ENCODE results near the gene TPM2. TPM values are rescaled to one million over a fixed set of nuclear protein-coding genes. Genes with fewer than 3 reads are reported as not detected.
"Not testable (repeated sequence)": the region's sequence is repeated elsewhere in the genome, so short reads cannot be mapped to it uniquely, and the experiment has no call there.

The TPM2 gene
- total RNA-seq, 1 donor from 2014 or later = 2,023 TPM

- no peaks in the 10 kb centered on the region for H3K27me3 Mint-ChIP-seq (ENCODE audit: low read depth)
- no peak for DNase-seq (ENCODE audit: low spot score)
- H3K9me3 Mint-ChIP-seq (ENCODE audit: low read depth) = no peaks in the 10 kb centered on the region
- H3K27ac Mint-ChIP-seq (ENCODE audit: unreplicated experiment) = no peak overlapping the region
- H3K4me1 Mint-ChIP-seq (ENCODE audit: low read depth) = peaks cover 22% of the 10 kb centered on the region
- TF ChIP-seq, protein P1, sequence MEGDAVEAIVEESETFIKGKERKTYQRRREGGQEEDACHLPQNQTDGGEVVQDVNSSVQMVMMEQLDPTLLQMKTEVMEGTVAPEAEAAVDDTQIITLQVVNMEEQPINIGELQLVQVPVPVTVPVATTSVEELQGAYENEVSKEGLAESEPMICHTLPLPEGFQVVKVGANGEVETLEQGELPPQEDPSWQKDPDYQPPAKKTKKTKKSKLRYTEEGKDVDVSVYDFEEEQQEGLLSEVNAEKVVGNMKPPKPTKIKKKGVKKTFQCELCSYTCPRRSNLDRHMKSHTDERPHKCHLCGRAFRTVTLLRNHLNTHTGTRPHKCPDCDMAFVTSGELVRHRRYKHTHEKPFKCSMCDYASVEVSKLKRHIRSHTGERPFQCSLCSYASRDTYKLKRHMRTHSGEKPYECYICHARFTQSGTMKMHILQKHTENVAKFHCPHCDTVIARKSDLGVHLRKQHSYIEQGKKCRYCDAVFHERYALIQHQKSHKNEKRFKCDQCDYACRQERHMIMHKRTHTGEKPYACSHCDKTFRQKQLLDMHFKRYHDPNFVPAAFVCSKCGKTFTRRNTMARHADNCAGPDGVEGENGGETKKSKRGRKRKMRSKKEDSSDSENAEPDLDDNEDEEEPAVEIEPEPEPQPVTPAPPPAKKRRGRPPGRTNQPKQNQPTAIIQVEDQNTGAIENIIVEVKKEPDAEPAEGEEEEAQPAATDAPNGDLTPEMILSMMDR (IDR thresholded peaks at IDR 0.05) = no peak
- H3K36me3 Mint-ChIP-seq (ENCODE audit: low read depth) = no peaks in the 10 kb centered on the region
- no peak overlapping the region for H3K4me3 Mint-ChIP-seq (ENCODE audit: unreplicated experiment)
Measured at GRCh38 chr9:35649431-35650340, 40.0 kb downstream of the TPM2 start.

- no peaks in the 10 kb centered on the region for H3K9me3 Mint-ChIP-seq (ENCODE audit: low read depth)
- H3K4me1 Mint-ChIP-seq (ENCODE audit: low read depth) = peaks cover 22% of the 10 kb centered on the region
- no peaks in the 10 kb centered on the region for H3K36me3 Mint-ChIP-seq (ENCODE audit: low read depth)
- H3K27me3 Mint-ChIP-seq (ENCODE audit: low read depth) = no peaks in the 10 kb centered on the region
- H3K27ac Mint-ChIP-seq (ENCODE audit: unreplicated experiment) = peak overlapping the region; percentile 87
- TF ChIP-seq, protein P1 (IDR thresholded peaks at IDR 0.05) = peak; percentile 89
- peak; percentile 96 for DNase-seq (ENCODE audit: low spot score)
- H3K4me3 Mint-ChIP-seq (ENCODE audit: unreplicated experiment) = peak overlapping the region; percentile 85
Measured at GRCh38 chr9:35646533-35647265, 43.0 kb downstream of the TPM2 start.

DNA sequence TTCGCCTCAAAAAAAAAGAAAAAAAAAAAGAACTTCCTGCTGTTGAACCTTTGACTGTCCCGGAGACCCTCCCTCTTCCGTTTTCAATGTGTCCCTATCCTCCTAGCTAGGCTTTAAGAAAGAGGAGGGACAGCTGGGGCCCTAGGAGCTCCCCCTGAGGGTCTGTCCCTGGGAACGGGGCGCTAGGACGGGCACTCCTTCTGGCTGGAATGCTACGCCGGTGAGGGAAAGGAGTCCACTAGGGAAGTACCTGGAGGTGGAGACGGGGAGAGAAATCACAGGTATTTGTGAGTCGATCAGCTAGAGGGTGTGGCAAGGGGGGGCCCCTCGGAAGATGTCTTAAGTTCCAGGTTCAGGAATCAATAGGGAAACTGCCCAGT, 43.6 kb downstream of the TPM2 start:
- Mint-ChIP-seq H3K27me3 (ENCODE audit: low read depth) (no peaks in the 10 kb centered on the region), H3K27ac (ENCODE audit: unreplicated experiment) (peak overlapping the region; percentile 87), H3K36me3 (ENCODE audit: low read depth) (no peaks in the 10 kb centered on the region), H3K9me3 (ENCODE audit: low read depth) (no peaks in the 10 kb centered on the region), H3K4me3 (ENCODE audit: unreplicated experiment) (peak overlapping the region; percentile 85), H3K4me1 (ENCODE audit: low read depth) (peaks cover 22% of the 10 kb centered on the region)
- DNase-seq (ENCODE audit: low spot score) = no peak
- TF ChIP-seq, protein P1 (IDR thresholded peaks at IDR 0.05) = no peak

DNA sequence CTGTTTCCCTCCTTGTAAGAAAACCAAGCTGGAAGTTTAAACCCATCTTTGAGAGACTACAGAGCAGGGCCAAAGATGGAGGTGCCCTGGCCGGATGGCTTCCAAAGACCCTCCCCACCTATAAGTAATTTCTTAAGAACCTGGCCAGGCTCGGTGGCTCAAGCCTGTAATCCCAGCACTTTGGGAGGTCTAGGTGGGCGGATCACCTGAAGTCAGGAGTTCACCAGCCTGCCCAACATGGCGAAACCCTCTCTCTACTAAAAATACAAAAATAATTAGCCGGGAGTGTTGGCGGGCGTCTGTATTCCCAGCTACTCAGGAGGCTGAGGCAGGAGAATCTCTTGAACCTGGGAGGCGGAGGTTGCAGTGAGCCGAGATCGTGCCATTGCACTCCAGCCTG, 44.0 kb downstream of the TPM2 start:
- not testable (repeated sequence) for H3K9me3 Mint-ChIP-seq (ENCODE audit: low read depth); H3K27me3 Mint-ChIP-seq (ENCODE audit: low read depth); DNase-seq (ENCODE audit: low spot score); H3K36me3 Mint-ChIP-seq (ENCODE audit: low read depth); H3K27ac Mint-ChIP-seq (ENCODE audit: unreplicated experiment)
- peaks cover 22% of the 10 kb centered on the region for H3K4me1 Mint-ChIP-seq (ENCODE audit: low read depth)
- peak overlapping the region; percentile 85 for H3K4me3 Mint-ChIP-seq (ENCODE audit: unreplicated experiment)

- no peak overlapping the region for H3K4me3 Mint-ChIP-seq (ENCODE audit: unreplicated experiment)
- H3K27me3 Mint-ChIP-seq (ENCODE audit: low read depth) = no peaks in the 10 kb centered on the region
- H3K9me3 Mint-ChIP-seq (ENCODE audit: low read depth) = no peaks in the 10 kb centered on the region
- H3K27ac Mint-ChIP-seq (ENCODE audit: unreplicated experiment) = no peak overlapping the region
- DNase-seq (ENCODE audit: low spot score) = no peak
- H3K4me1 Mint-ChIP-seq (ENCODE audit: low read depth) = peaks cover 20% of the 10 kb centered on the region
- TF ChIP-seq, protein P1 (IDR thresholded peaks at IDR 0.05) = no peak
- peaks cover 4% of the 10 kb centered on the region for H3K36me3 Mint-ChIP-seq (ENCODE audit: low read depth)
Measured at GRCh38 chr9:35643046-35643445, 46.7 kb downstream of the TPM2 start.

DNA sequence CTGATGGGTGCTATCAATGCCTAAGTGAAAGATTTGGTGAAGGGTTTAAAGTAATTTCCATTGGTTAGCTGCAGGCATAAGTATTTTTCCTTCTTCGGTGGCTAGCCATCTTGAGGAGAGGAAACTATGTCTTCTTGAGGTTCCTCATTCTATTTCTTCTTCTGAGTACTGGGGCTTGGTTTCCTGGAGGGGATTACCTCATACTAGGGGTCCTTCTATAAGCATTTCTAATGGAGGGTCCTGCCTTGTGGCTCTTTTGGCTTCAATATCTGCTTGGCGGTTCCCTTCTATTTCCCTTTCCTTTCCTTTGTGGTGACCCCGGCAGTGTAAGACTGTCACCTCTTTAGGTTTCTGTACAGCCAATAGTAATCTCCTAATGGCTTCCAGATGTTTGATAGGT, 48.2 kb downstream of the TPM2 start:
- not testable (repeated sequence) for H3K27ac Mint-ChIP-seq (ENCODE audit: unreplicated experiment); H3K4me3 Mint-ChIP-seq (ENCODE audit: unreplicated experiment); H3K27me3 Mint-ChIP-seq (ENCODE audit: low read depth)

GRCh38 chr9:35640431-35640830, 49.3 kb downstream of the TPM2 start:
- H3K27me3 Mint-ChIP-seq (ENCODE audit: low read depth); H3K27ac Mint-ChIP-seq (ENCODE audit: unreplicated experiment); H3K4me3 Mint-ChIP-seq (ENCODE audit: unreplicated experiment); H3K36me3 Mint-ChIP-seq (ENCODE audit: low read depth); DNase-seq (ENCODE audit: low spot score); H3K9me3 Mint-ChIP-seq (ENCODE audit: low read depth); H3K4me1 Mint-ChIP-seq (ENCODE audit: low read depth): not testable (repeated sequence)

More for the DNA sequence above, 48.2 kb downstream of the TPM2 start:
- not testable (repeated sequence) for H3K4me1 Mint-ChIP-seq (ENCODE audit: low read depth); H3K36me3 Mint-ChIP-seq (ENCODE audit: low read depth); DNase-seq (ENCODE audit: low spot score); H3K9me3 Mint-ChIP-seq (ENCODE audit: low read depth)
